NCI-H1417 treated with DMSO at 0.1 percent for 48 hours (cell line): ENCODE measurements around the gene PTGFRN.
A peak's percentile ranks its signal among the peaks of the same experiment; 100 is the strongest.

ENCODE experiments used
- DNase-seq: peaks from one replicate; lab custom pipeline; 2025; lab: John Stamatoyannopoulos, UW

PTGFRN gene

GRCh38 chr1:117001254-117001927 is 91.7 kb downstream of the PTGFRN start, which contains the start of gene CD101:
Gene CD101 (plus strand): TSS chr1:117001760. CDS start chr1:117001818, 58 bp downstream.
- DNase-seq, result no peak

- DNase-seq, result no peak
These were observed 93.6 kb downstream of the PTGFRN start for GRCh38 chr1:117003223-117003875.

GRCh38 chr1:117007719-117008013 is 98.0 kb downstream of the PTGFRN start:
- DNase-seq, result no peak

GRCh38 chr1:117008656-117009055 is 98.9 kb downstream of the PTGFRN start:
- no peak for DNase-seq

GRCh38 chr1:117009132-117009531 is 99.4 kb downstream of the PTGFRN start:
- DNase-seq, result no peak

GRCh38 chr1:117010310-117010969 is 100.7 kb downstream of the PTGFRN start:
- no peak for DNase-seq

- DNase-seq, result no peak
These were observed 101.6 kb downstream of the PTGFRN start for GRCh38 chr1:117011334-117011733.

- DNase-seq, result no peak
These were observed 103.7 kb downstream of the PTGFRN start for GRCh38 chr1:117013309-117013858.

- DNase-seq, result no peak
These were observed 104.5 kb downstream of the PTGFRN start for GRCh38 chr1:117014209-117014608.

- DNase-seq, result peak; percentile 68
These were observed 106.0 kb downstream of the PTGFRN start for GRCh38 chr1:117015724-117016123.

- DNase-seq, result no peak
These were observed 107.3 kb downstream of the PTGFRN start for GRCh38 chr1:117017062-117017461.

GRCh38 chr1:117017648-117018047 is 107.9 kb downstream of the PTGFRN start:
- no peak for DNase-seq

- DNase-seq, result no peak
These were observed 110.9 kb downstream of the PTGFRN start for GRCh38 chr1:117020526-117021156.

GRCh38 chr1:117022114-117022513 is 112.4 kb downstream of the PTGFRN start:
- DNase-seq, result no peak

GRCh38 chr1:117025568-117025967 is 115.9 kb downstream of the PTGFRN start:
- no peak for DNase-seq

GRCh38 chr1:117026361-117026760 is 116.6 kb downstream of the PTGFRN start:
- no peak for DNase-seq

- DNase-seq, result no peak
These were observed 120.0 kb downstream of the PTGFRN start for GRCh38 chr1:117029685-117030084.

GRCh38 chr1:117030271-117030877 is 120.7 kb downstream of the PTGFRN start:
- no peak for DNase-seq

GRCh38 chr1:117032266-117032665 is 122.5 kb downstream of the PTGFRN start:
- DNase-seq, result no peak

GRCh38 chr1:117032681-117033539 is 123.2 kb downstream of the PTGFRN start:
- no peak for DNase-seq

- DNase-seq, result no peak
These were observed 124.1 kb downstream of the PTGFRN start for GRCh38 chr1:117033772-117034171.
